Panc1 (cell line): ENCODE measurements around the gene JAZF1. TPM values are rescaled to one million over a fixed set of nuclear protein-coding genes. Genes with fewer than 3 reads are reported as not detected.

Experiments
- ATAC-seq: fragments of 200-7000 bp; cut with Tn5 transposase; 2 replicates; pipeline ENCODE4 v1.9.1; 2020; ENCODE audit warnings: mild to moderate bottlenecking, moderate library complexity
- BruUV-seq: library from RNA; stranded (reverse); fragments of 400-500 nt; replicated peaks from 2 replicates; lab custom pipeline; 2021; lab: Mats Ljungman, UMichigan
- CTCF ChIA-PET: fragments of 300-600 bp; sonication (Branson Sonifier 250); formaldehyde crosslinking; loops from one replicate; lab custom pipeline; 2022; ENCODE audit warnings: antibody characterized with exemption; lab: Charles Lee
- POLR2A ChIA-PET: fragments of 300-600 bp; sonication (Branson Sonifier 250); formaldehyde crosslinking; loops from one replicate; lab custom pipeline; 2022; ENCODE audit warnings: antibody characterized with exemption; lab: Charles Lee
- DNase-seq: peaks from one replicate; pipeline ENCODE4 v3.0.0-alpha.2; 2010; ENCODE audit warnings: low read depth, low spot score
- H3K27ac ChIP-seq: 2 replicates; pipeline ENCODE4 v1.5.1; 2011; ENCODE audit warnings: mild to moderate bottlenecking, low read length, inconsistent platforms
- H3K27me3 ChIP-seq: fragments of 200-500 bp; sonication (Bioruptor generic); 2 replicates; pipeline ENCODE4 v1.6.0; 2014; ENCODE audit warnings: low read length, inconsistent platforms; ENCODE audit not compliant: control insufficient read depth, insufficient read depth
- H3K36me3 ChIP-seq: fragments of 200-500 bp; sonication (Bioruptor generic); 2 replicates; pipeline ENCODE4 v1.5.1; 2014; ENCODE audit warnings: inconsistent platforms, mild to moderate bottlenecking, low read length, moderate library complexity; ENCODE audit not compliant: control insufficient read depth, insufficient read depth
- H3K4me1 ChIP-seq: 2 replicates; pipeline ENCODE4 v1.5.1; 2011; ENCODE audit warnings: inconsistent platforms, mild to moderate bottlenecking, low read length, moderate library complexity; ENCODE audit not compliant: control insufficient read depth, insufficient read depth
- H3K4me3 ChIP-seq, 2 experiments: 2 replicates each; pipeline ENCODE4 v1.5.1; 2011 to 2012; ENCODE audit warnings: low read depth in 2 of 2, low read length in 2 of 2, mild to moderate bottlenecking in 2 of 2, inconsistent platforms in 1 of 2, moderate library complexity in 1 of 2
- H3K9me3 ChIP-seq: fragments of 200-500 bp; sonication (Bioruptor generic); 2 replicates; pipeline ENCODE4 v1.5.1; 2014; ENCODE audit warnings: low read depth, mild to moderate bottlenecking, inconsistent platforms, low read length, moderate library complexity; ENCODE audit not compliant: control insufficient read depth, insufficient read depth
- POLR2AphosphoS5 ChIP-seq: IDR thresholded peaks from 2 replicates; pipeline ENCODE4 v1.6.1; 2012; ENCODE audit warnings: mild to moderate bottlenecking, low read depth, low read length, moderate library complexity
- REST ChIP-seq, 2 experiments: IDR thresholded peaks; 2 replicates each; pipeline ENCODE4 v1.6.1; 2011 to 2012; ENCODE audit warnings: low read depth in 2 of 2, control low read depth in 1 of 2, low read length in 1 of 2, mild to moderate bottlenecking in 1 of 2, moderate library complexity in 1 of 2; ENCODE audit not compliant: insufficient read depth in 1 of 2
- SIN3A ChIP-seq: IDR thresholded peaks from 2 replicates; pipeline ENCODE4 v1.6.1; 2012; ENCODE audit warnings: low read depth, mild to moderate bottlenecking, low read length, moderate library complexity, borderline replicate concordance; ENCODE audit not compliant: insufficient read depth
- TCF7L2 ChIP-seq: IDR thresholded peaks from 2 replicates; pipeline ENCODE4 v1.6.1; 2011; ENCODE audit warnings: mild to moderate bottlenecking, low read depth, low read length, inconsistent platforms
- in situ Hi-C: cut with HindIII; loops from 2 replicates; pipeline ENCODE4 v1.10.0; 2016; ENCODE audit warnings: low sequenced_read_pairs, low pct_unique_long_range_greater_than_20kb
- intact Hi-C: fragments of 100-400 bp; cut with micrococcal nuclease; formaldehyde crosslinking; loops from one replicate; pipeline ENCODE4 v1.10.0; 2022; ENCODE audit not compliant: unreplicated experiment
- total RNA-seq: library from RNA; stranded (reverse); gene quantifications from one replicate; pipeline ENCODE4 v1.2.1, GENCODE V29; 2021; ENCODE audit not compliant: unreplicated experiment
- TF ChIP-seq, protein P1 (sequence below): fragments of 450-650 bp; IDR thresholded peaks from 2 replicates; pipeline ENCODE4 v1.5.1; 2017; ENCODE audit warnings: mild to moderate bottlenecking

Gene JAZF1
- total RNA-seq, 1 experiment from 2014 or later, result 8.8 TPM

GRCh38 chr7:27942711-27943110, 237.9 kb downstream of the JAZF1 start:
- no TSS peak for BruUV-seq
- intact Hi-C loops (no loop called here), in situ Hi-C loops (no loop called here)
- no peak overlapping the region for H3K27ac ChIP-seq
- no peaks in the 10 kb centered on the region for H3K4me1 ChIP-seq
- no peaks in the 10 kb centered on the region for H3K36me3 ChIP-seq
- ATAC-seq, result no peak
- no peaks in the 10 kb centered on the region for H3K9me3 ChIP-seq
- DNase-seq, result no peak
- H3K4me3 ChIP-seq, result no peak overlapping the region
- no peaks in the 10 kb centered on the region for H3K27me3 ChIP-seq
- TF ChIP-seq TCF7L2 (no peak), POLR2AphosphoS5 (no peak), REST (IDR thresholded peaks at IDR 0.05; ENCODE audit: insufficient read depth in 1 of 2, low read depth in 2 of 2, low read length in 1 of 2) (no peak), SIN3A (no peak)
- TF ChIP-seq, protein P1, sequence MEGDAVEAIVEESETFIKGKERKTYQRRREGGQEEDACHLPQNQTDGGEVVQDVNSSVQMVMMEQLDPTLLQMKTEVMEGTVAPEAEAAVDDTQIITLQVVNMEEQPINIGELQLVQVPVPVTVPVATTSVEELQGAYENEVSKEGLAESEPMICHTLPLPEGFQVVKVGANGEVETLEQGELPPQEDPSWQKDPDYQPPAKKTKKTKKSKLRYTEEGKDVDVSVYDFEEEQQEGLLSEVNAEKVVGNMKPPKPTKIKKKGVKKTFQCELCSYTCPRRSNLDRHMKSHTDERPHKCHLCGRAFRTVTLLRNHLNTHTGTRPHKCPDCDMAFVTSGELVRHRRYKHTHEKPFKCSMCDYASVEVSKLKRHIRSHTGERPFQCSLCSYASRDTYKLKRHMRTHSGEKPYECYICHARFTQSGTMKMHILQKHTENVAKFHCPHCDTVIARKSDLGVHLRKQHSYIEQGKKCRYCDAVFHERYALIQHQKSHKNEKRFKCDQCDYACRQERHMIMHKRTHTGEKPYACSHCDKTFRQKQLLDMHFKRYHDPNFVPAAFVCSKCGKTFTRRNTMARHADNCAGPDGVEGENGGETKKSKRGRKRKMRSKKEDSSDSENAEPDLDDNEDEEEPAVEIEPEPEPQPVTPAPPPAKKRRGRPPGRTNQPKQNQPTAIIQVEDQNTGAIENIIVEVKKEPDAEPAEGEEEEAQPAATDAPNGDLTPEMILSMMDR, result no peak
- CTCF ChIA-PET, result no interaction called here
- POLR2A ChIA-PET, result no interaction called here

DNA sequence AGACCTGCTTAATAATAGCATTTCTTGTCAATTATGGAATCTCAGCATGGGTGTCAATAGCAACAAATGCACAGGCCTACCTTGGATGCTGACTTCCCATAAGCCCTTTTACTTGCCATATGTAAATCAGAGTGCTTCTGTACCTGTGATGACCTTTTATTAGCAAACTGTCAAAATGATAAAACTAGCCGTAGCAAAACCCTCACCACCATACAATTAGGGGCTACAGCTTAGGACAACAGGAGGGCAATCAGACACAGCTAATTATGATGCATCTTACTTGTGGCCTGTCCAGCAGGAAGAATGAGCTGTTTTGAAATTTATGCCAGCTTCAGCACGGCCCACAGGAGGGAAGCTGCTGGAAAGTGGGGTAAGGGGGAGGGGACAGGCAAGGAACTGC, 239.1 kb downstream of the JAZF1 start:
- no peaks in the 10 kb centered on the region for H3K36me3 ChIP-seq
- in situ Hi-C loops (no loop called here), intact Hi-C loops (no loop called here)
- no peaks in the 10 kb centered on the region for H3K4me1 ChIP-seq
- BruUV-seq, result no TSS peak
- DNase-seq (no peak), ATAC-seq (no peak)
- H3K9me3 ChIP-seq, result no peaks in the 10 kb centered on the region
- TF ChIP-seq SIN3A (no peak), REST (IDR thresholded peaks at IDR 0.05; ENCODE audit: insufficient read depth in 1 of 2, low read depth in 2 of 2, low read length in 1 of 2) (no peak), POLR2AphosphoS5 (no peak), TCF7L2 (no peak)
- TF ChIP-seq, protein P1, result no peak
- ChIA-PET CTCF (no interaction called here), POLR2A (no interaction called here)
- H3K4me3 ChIP-seq, result no peak overlapping the region
- no peak overlapping the region for H3K27ac ChIP-seq
- H3K27me3 ChIP-seq, result no peaks in the 10 kb centered on the region
